Keratinocyte (primary cell): ENCODE results near the gene GNG14. TPM values are rescaled to one million over a fixed set of nuclear protein-coding genes. Genes with fewer than 3 reads are reported as not detected.

Experiments
- DNase-seq: peaks from one replicate; pipeline ENCODE4 v3.0.0-alpha.2; 2011; ENCODE audit warnings: low read depth, missing footprints, low spot score
- FAIRE-seq: peaks from 2 replicates; lab custom pipeline; 2011; peaks lifted over from hg19 to GRCh38; lab: Jason Lieb, UNC
- H2AFZ ChIP-seq: 2 replicates; pipeline ENCODE4 v1.6.0; 2012; ENCODE audit warnings: low read length, control low read depth, inconsistent platforms; ENCODE audit not compliant: control insufficient read depth
- H3K27ac ChIP-seq: 2 replicates; pipeline ENCODE4 v1.5.1; 2011; ENCODE audit warnings: low read length; ENCODE audit not compliant: control insufficient read depth, insufficient read depth
- H3K27me3 ChIP-seq: 3 replicates; pipeline ENCODE4 v1.6.0; 2011; ENCODE audit warnings: low read length; ENCODE audit not compliant: control insufficient read depth, insufficient read depth; ENCODE audit errors: extremely low read depth
- H3K36me3 ChIP-seq, 2 experiments: 2 replicates in 1 of 2; 3 replicates in 1 of 2; pipeline ENCODE4 v1.5.1; 2011; ENCODE audit warnings: low read length in 2 of 2, mild to moderate bottlenecking in 1 of 2; ENCODE audit not compliant: control insufficient read depth in 2 of 2, insufficient read depth in 2 of 2; ENCODE audit errors: extremely low read depth in 1 of 2
- H3K4me1 ChIP-seq: 3 replicates; pipeline ENCODE4 v1.5.1; 2011; ENCODE audit warnings: low read length; ENCODE audit not compliant: control insufficient read depth, insufficient read depth; ENCODE audit errors: extremely low read depth
- H3K4me2 ChIP-seq: 3 replicates; pipeline ENCODE4 v1.6.0; 2011; ENCODE audit warnings: low read depth, low read length; ENCODE audit not compliant: control insufficient read depth, insufficient read depth; ENCODE audit errors: extremely low read depth
- H3K4me3 ChIP-seq, 3 experiments: fragments of 200-600 bp in 1 of 3; sonication (generic) in 1 of 3; 2 replicates in 2 of 3; 3 replicates in 1 of 3; pipeline ENCODE4 v1.5.1; 2011 to 2016; ENCODE audit warnings: low read length in 3 of 3, mild to moderate bottlenecking in 3 of 3, control low read depth in 2 of 3, inconsistent platforms in 1 of 3, low read depth in 1 of 3, mixed read lengths in 1 of 3, mixed run types in 1 of 3, moderate library complexity in 1 of 3; ENCODE audit not compliant: control insufficient read depth in 2 of 3, insufficient read depth in 2 of 3; ENCODE audit errors: extremely low read depth in 1 of 3
- H3K79me2 ChIP-seq: 2 replicates; pipeline ENCODE4 v1.6.0; 2012; ENCODE audit warnings: low read length; ENCODE audit not compliant: control insufficient read depth, insufficient read depth
- H3K9ac ChIP-seq: 3 replicates; pipeline ENCODE4 v1.6.0; 2011; ENCODE audit warnings: low read length; ENCODE audit not compliant: control insufficient read depth, insufficient read depth; ENCODE audit errors: extremely low read depth
- H3K9me1 ChIP-seq: 3 replicates; pipeline ENCODE4 v1.6.0; 2011; ENCODE audit warnings: low read length; ENCODE audit not compliant: control insufficient read depth, insufficient read depth; ENCODE audit errors: extremely low read depth
- H3K9me3 ChIP-seq: 2 replicates; pipeline ENCODE4 v1.5.1; 2012; ENCODE audit warnings: low read depth, low read length; ENCODE audit not compliant: control insufficient read depth
- H4K20me1 ChIP-seq: 3 replicates; pipeline ENCODE4 v1.6.0; 2011; ENCODE audit warnings: low read length; ENCODE audit not compliant: control insufficient read depth, insufficient read depth; ENCODE audit errors: extremely low read depth
- CTCF ChIP-seq, 3 experiments: IDR thresholded peaks in 1 of 3; conservative IDR thresholded peaks in 1 of 3; optimal IDR thresholded peaks in 1 of 3; 2 replicates in 2 of 3; 3 replicates in 1 of 3; pipeline versions ENCODE3 to v1.5.1; 2011; ENCODE audit warnings: low read length in 3 of 3, mild to moderate bottlenecking in 3 of 3, moderate library complexity in 2 of 3, control low read depth in 1 of 3, inconsistent platforms in 1 of 3; ENCODE audit not compliant: insufficient read depth in 2 of 3; ENCODE audit errors: extremely low read depth in 1 of 3
- EZH2 ChIP-seq: IDR thresholded peaks from one replicate; pipeline ENCODE4 v1.6.1; 2012; ENCODE audit warnings: inconsistent platforms, mild to moderate bottlenecking, low read length, moderate library complexity
- dilution Hi-C: fragments of 300-500 bp; cut with MboI; formaldehyde crosslinking; loops from one replicate; pipeline ENCODE4 v1.7.0; 2020; ENCODE audit warnings: low sequenced_read_pairs; ENCODE audit not compliant: extremely low pct_ligation_motif_present
- polyA plus RNA-seq, 5 experiments: library from polyadenylated mRNA; depleted of rRNA in 3 of 5; stranded (reverse) in 3 of 5; stranded (forward) in 1 of 5; unstranded in 1 of 5; fragments of >200 nt; gene quantifications; 1 replicate in 1 of 5; 2 replicates in 3 of 5; 3 replicates in 1 of 5; pipeline versions ENCODE4 v1.2.1 to v1.2.3, GENCODE V29; 2011 to 2012; ENCODE audit warnings: missing spikeins in 2 of 5, low read depth in 1 of 5, low replicate concordance in 1 of 5

Gene GNG14
- polyA plus RNA-seq, 1 donor (not counting 4 experiments of a cell fraction or from before 2014, with no cell fraction given) = not detected

GRCh38 chr19:12672744-12673143 lies 15.1 kb upstream of the GNG14 start:
- Histone ChIP-seq H3K27ac (no peak overlapping the region), H2AFZ (no peak overlapping the region), H3K4me3 (no peak overlapping the region), H4K20me1 (peaks cover 4% of the 10 kb centered on the region), H3K9me1 (no peaks in the 10 kb centered on the region), H3K36me3 (peaks cover 20 to 31% of the 10 kb centered on the region in 2 experiments), H3K9ac (no peak overlapping the region), H3K4me2 (no peak overlapping the region), H3K27me3 (no peaks in the 10 kb centered on the region), H3K79me2 (peaks cover 31% of the 10 kb centered on the region), H3K4me1 (peaks cover 18% of the 10 kb centered on the region), H3K9me3 (no peaks in the 10 kb centered on the region)
- no peak for TF ChIP-seq CTCF (optimal IDR thresholded peaks at IDR 0.05 in 1 of 3, IDR thresholded peaks at IDR 0.05 in 1 of 3, conservative IDR thresholded peaks at IDR 0.05 in 1 of 3; ENCODE audit: extremely low read depth in 1 of 3, insufficient read depth in 2 of 3, low read length in 3 of 3)
- no peak for TF ChIP-seq EZH2
- no peak for FAIRE-seq
- no peak for DNase-seq
- dilution Hi-C loops = no loop called here

- dilution Hi-C loops = no loop called here
- H3K79me2 ChIP-seq = peaks cover 16% of the 10 kb centered on the region
Observed at GRCh38 chr19:12675399-12675798, 12.4 kb upstream of the GNG14 start.

More at GRCh38 chr19:12675399-12675798, 12.4 kb upstream of the GNG14 start:
- Histone ChIP-seq H2AFZ (no peak overlapping the region), H4K20me1 (peaks cover 4% of the 10 kb centered on the region), H3K27me3 (no peaks in the 10 kb centered on the region), H3K9me1 (no peaks in the 10 kb centered on the region), H3K4me3 (no peak overlapping the region), H3K9me3 (no peaks in the 10 kb centered on the region), H3K9ac (no peak overlapping the region), H3K27ac (no peak overlapping the region), H3K36me3 (peaks cover 19 to 35% of the 10 kb centered on the region in 2 experiments), H3K4me2 (no peak overlapping the region), H3K4me1 (peaks cover 4% of the 10 kb centered on the region)
- DNase-seq (no peak), FAIRE-seq (no peak)
- TF ChIP-seq EZH2 (no peak), CTCF (optimal IDR thresholded peaks at IDR 0.05 in 1 of 3, IDR thresholded peaks at IDR 0.05 in 1 of 3, conservative IDR thresholded peaks at IDR 0.05 in 1 of 3; ENCODE audit: extremely low read depth in 1 of 3, insufficient read depth in 2 of 3, low read length in 3 of 3) (no peak)
